ENCODE results near the gene CHST1. TPM values are rescaled to one million over a fixed set of nuclear protein-coding genes. Genes with fewer than 3 reads are reported as not detected.

Gene CHST1
- total and polyA plus RNA-seq, 10 of the 15 experiments (the other 5 are each of a cell fraction or from before 2014, with no cell fraction given): not detected

DNA sequence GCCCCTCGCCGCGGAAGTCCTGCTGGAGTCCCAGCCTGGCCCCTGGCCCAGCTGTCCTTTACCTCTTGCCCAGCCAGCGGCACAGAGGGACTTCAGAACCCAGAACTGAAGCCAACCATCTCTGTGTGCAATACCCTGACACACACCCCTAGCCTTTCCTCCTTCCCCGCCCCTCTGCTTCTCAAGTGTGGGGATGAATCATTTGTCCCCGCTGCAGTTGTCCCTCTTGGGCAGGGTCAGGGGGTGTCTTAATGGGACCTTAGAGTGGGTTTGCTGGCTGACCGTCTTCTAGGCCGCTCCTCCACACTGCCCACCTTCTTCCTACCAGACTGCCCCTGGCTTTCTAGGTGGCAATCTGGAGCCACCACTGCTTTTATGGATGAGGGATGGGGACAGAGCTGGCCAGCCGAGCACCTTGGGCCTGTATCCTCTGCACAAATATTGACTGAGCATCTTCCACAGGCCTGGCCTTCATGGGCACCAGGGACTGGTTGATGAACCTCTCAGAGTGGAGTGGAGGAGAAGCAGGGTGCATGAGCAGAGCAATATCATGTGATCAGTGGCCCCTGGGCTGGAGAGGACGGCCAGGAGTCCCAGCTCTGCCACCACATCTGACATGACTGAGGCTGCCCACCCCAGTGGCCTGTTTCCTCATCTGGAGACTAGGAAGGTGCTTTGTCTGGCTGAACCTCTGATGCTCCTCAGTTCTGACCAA is 668 bp upstream of the CHST1 start:
- Histone ChIP-seq H3K9ac (ENCODE audit: control insufficient read depth, insufficient read depth, low read length) (no peak overlapping the region), H4K20me1 (ENCODE audit: control insufficient read depth, insufficient read depth) (no peaks in the 10 kb centered on the region), H3K27me3 (replicated peaks in 1 of 2; ENCODE audit: control insufficient read depth in 2 of 2, insufficient read depth in 2 of 2, low read length in 1 of 2) (peaks cover 22 to 28% of the 10 kb centered on the region in 2 experiments), H3K79me2 (ENCODE audit: control insufficient read depth, insufficient read depth, low read length) (no peaks in the 10 kb centered on the region), H3K4me3 (no peak overlapping the region), H3K4me1 (ENCODE audit: control insufficient read depth, insufficient read depth, low read length) (no peaks in the 10 kb centered on the region), H3K27ac (ENCODE audit: control insufficient read depth, insufficient read depth) (no peak overlapping the region), H2AFZ (ENCODE audit: control insufficient read depth, low read depth, low read length) (no peak overlapping the region), H3K9me3 (replicated peaks; ENCODE audit: control insufficient read depth, insufficient read depth, low read length) (no peaks in the 10 kb centered on the region), H3K36me3 (ENCODE audit: control insufficient read depth in 2 of 2, insufficient read depth in 2 of 2, low read length in 1 of 2) (no peaks in the 10 kb centered on the region), H3K4me2 (ENCODE audit: control insufficient read depth, insufficient read depth) (no peak overlapping the region)
- 19% methylated on average over 10 of the region's 10 CpGs for WGBS (ENCODE audit: insufficient coverage, insufficient replicate concordance, low lambda C conversion rate, missing lambda C conversion rate)
- DNase-seq (ENCODE audit: low read depth, low spot score): no peak
- TF ChIP-seq USF1 (IDR thresholded peaks at IDR 0.05; ENCODE audit: borderline replicate concordance, extremely low read length, insufficient read depth, low read depth, low read length) (no peak), ZZZ3 (IDR thresholded peaks at IDR 0.05; ENCODE audit: control insufficient read depth, insufficient read length, low read depth) (no peak), IRF5 (IDR thresholded peaks at IDR 0.05; ENCODE audit: borderline replicate concordance) (no peak), CBFB (IDR thresholded peaks at IDR 0.05; ENCODE audit: low read depth) (no peak), FOXM1 (IDR thresholded peaks at IDR 0.05; ENCODE audit: low read depth, low read length) (no peak), NFXL1 (IDR thresholded peaks at IDR 0.05; ENCODE audit: borderline replicate concordance) (no peak), PAX8 (IDR thresholded peaks at IDR 0.05) (no peak), POLR2AphosphoS2 (IDR thresholded peaks at IDR 0.05; ENCODE audit: low read depth, low read length) (no peak), ESRRA (IDR thresholded peaks at IDR 0.05; ENCODE audit: low read length) (no peak), KAT2A (conservative IDR thresholded peaks at IDR 0.05; ENCODE audit: control insufficient read depth, low read depth, low read length) (no peak)
- TF ChIP-seq, protein P1, sequence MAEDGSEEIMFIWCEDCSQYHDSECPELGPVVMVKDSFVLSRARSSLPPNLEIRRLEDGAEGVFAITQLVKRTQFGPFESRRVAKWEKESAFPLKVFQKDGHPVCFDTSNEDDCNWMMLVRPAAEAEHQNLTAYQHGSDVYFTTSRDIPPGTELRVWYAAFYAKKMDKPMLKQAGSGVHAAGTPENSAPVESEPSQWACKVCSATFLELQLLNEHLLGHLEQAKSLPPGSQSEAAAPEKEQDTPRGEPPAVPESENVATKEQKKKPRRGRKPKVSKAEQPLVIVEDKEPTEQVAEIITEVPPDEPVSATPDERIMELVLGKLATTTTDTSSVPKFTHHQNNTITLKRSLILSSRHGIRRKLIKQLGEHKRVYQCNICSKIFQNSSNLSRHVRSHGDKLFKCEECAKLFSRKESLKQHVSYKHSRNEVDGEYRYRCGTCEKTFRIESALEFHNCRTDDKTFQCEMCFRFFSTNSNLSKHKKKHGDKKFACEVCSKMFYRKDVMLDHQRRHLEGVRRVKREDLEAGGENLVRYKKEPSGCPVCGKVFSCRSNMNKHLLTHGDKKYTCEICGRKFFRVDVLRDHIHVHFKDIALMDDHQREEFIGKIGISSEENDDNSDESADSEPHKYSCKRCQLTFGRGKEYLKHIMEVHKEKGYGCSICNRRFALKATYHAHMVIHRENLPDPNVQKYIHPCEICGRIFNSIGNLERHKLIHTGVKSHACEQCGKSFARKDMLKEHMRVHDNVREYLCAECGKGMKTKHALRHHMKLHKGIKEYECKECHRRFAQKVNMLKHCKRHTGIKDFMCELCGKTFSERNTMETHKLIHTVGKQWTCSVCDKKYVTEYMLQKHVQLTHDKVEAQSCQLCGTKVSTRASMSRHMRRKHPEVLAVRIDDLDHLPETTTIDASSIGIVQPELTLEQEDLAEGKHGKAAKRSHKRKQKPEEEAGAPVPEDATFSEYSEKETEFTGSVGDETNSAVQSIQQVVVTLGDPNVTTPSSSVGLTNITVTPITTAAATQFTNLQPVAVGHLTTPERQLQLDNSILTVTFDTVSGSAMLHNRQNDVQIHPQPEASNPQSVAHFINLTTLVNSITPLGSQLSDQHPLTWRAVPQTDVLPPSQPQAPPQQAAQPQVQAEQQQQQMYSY (CRISPR knock-in tag; IDR thresholded peaks at IDR 0.05): no peak
- no peak for FAIRE-seq
- in situ Hi-C loops (cut with MboI): no loop called here
- SMC1A ChIA-PET (ENCODE audit: uncharacterized antibody, unreplicated experiment): no interaction called here
- POLR2A ChIA-PET: no interaction called here
- BruUV-seq (replicated peaks): no TSS peak
- RAD21 ChIA-PET (ENCODE audit: unreplicated experiment): no interaction called here
- intact Hi-C loops (cut with micrococcal nuclease; ENCODE audit: unreplicated experiment): no loop called here
- no peak for ATAC-seq
- CTCF ChIA-PET: no interaction called here
